HG03565 (cell line): ENCODE results near the gene DIPK1B.
"Not testable (repeated sequence)": the region's sequence is repeated elsewhere in the genome, so short reads cannot be mapped to it uniquely, and the experiment has no call there.

ENCODE experiments used
- ATAC-seq: cut with Tn5 transposase; IDR thresholded peaks from one replicate; pipeline ENCODE4 v1.9.1; 2021; ENCODE audit warnings: mild to moderate bottlenecking, moderate library complexity; ENCODE audit not compliant: unreplicated experiment

DIPK1B gene

DNA sequence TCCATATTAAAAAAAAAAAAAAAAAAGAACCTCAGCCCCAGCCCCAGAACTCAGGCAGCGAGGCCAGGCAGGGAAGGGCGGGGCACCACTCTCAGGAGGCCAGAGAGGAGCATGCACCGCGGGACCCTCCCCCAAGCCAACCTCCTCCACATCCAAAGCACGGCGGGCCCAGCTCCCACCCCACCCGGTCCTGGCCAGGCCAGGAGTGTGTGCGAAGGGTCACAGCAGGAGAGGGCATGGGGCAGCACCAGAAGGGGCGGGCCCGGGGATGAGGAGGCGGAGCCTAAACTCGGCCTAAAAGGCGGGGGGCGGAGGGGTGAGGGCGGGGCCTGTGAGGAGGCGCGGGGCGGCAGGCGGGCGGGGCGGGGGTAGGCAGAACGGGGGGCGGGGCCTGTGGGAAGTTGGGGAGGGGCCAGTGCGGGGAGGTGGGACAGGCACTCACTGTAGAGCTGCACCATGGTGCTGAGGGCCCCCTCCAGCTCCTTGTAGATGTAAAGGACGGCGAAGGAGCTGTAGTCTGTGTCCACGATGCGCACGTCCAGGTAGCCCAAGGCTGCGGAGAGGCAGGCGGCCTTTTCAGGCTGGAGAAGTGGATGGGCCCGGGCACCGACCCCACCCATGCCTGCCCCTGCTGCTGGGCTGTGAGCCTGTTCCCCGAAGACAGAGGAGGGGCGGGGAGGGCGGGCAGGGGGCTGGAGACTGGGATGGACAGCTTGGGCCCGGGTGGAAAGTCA, 50.7 kb downstream of the DIPK1B start:
- no peak for ATAC-seq

DNA sequence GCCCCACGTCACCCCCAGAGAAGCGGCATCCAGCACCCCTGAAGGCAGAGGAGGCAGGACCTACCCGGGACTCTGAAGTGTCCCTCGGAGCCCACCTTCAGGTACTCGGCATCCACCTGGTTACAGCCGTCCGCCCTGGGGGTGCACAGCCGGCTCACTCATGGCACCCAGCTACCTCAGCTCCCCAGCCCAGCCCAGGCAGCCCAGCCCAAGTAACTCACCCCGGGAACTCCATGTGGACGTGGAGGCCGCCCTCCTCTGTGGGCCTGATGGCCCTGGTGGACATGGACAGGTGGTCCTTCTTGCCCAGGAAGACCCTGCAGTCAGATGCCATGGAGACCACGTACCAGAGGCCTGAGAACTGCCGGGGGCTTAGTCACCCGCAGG, 51.3 kb downstream of the DIPK1B start:
- no peak for ATAC-seq

DNA sequence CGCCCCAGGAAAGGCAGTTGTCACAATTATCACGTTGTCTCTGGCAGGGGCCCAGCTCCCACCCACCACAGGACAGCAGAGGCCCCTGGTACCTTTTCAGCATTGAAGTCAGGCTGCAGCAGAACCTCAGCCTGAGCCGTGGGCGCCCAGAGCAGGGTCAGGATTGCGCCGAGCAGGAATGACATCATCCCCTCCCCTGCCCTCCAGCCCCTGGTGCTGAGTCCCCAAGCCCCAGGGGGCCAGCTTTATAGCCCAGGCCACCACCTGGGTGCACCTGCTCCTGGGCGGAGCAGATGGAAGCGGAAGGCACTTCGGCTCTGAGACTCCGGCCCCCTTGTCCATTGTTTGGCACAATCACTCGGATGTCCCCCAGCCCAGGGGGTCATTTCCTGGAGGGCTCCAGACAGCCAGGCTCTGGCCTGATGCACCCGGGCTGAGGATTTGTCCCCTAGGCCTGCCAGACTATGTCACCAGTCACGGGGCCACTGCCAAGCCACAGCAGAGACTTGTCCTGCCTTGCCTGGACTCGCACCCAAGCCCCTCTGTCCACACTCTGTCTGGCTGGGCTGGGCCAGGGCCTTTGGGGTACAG, 52.0 kb downstream of the DIPK1B start, which contains the start of gene LCN15:
TSS of gene LCN15 (minus strand) at position 218 of the 591 bp plus-strand sequence. CDS start at position 188, 30 bp downstream.
- ATAC-seq: no peak

DNA sequence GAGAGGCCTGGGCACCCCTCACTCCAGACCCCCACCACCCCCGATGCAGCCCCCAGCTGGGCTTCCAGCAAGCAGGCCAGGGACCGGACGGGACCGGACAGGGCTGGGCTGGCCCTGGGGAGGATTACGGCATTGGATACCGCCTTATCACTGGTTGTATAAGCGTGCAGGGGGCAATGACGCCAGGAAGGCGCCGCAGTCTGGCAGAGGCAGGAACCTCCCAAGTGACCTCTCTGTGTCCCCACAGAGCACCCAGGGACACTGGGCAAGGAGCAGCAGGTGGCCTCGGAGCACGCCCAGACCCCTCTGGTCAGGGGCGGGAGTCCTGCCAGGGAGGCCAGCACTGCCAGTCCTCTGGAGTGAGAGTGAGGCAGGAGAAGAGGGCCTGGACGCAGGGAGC, 52.7 kb downstream of the DIPK1B start:
- no peak for ATAC-seq

DNA sequence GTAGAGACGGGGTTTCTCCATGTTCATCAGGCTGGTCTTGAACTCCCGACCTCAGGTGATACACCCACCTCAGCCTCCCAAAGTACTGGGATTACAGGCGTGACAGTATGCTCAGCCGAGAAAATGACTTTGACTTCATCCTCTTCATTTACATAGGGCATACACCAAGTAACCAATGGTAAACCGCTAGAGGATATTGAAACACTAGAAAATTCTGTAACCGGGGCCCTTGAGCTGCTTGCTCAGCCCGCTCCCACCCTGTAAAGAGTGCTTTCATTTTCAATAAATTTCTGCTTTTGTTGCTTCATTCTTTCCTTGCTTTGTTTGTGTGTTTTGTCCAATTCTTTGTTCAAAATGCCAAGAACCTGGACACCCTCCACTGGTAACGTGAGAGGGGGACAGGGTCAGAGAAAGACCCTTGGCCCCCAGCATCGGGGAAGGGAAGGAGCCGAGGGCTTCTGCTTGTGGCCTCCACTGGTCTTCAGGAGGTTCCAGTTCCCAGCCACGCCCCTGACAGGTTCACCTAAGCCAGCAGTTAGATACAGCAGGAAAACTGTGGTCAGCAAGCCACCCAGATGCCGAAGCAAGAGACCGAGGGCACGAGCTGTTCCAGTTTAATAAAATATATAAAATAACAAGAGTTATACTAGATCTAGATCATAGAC, 53.5 kb downstream of the DIPK1B start:
- ATAC-seq: not testable (repeated sequence)

DNA sequence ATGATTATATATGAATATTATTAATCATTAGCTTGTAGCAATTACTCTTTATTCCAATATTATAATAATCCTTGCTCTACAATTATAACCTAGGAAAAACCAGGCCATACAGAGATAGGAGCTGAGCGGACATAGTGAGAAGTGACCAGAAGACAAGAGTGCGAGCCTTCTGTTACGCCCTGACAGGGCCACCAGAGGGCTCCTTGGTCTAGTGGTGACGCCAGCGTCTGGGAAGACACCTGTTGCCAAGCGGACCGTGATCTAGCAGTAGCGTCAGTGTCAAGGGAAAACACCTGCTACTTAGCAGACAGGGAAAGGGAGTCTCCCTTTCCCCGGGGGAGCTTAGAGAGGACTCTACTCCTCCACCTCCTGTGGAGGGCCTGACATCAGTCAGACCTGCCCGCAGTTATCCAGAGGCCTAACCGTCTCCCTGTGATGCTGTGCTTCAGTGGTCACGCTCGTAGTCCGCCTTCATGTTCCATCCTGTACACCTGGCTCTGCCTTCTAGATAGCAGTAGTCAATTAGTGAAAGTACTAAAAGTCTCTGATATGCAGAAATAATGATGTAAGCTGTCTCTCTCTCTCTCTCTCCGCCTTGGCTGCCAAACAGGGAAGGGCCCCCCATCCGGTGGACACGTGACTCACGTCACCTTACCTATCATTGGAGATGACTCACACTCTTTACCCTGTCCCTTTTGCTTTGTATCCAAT, 54.2 kb downstream of the DIPK1B start:
- ATAC-seq: not testable (repeated sequence)

DNA sequence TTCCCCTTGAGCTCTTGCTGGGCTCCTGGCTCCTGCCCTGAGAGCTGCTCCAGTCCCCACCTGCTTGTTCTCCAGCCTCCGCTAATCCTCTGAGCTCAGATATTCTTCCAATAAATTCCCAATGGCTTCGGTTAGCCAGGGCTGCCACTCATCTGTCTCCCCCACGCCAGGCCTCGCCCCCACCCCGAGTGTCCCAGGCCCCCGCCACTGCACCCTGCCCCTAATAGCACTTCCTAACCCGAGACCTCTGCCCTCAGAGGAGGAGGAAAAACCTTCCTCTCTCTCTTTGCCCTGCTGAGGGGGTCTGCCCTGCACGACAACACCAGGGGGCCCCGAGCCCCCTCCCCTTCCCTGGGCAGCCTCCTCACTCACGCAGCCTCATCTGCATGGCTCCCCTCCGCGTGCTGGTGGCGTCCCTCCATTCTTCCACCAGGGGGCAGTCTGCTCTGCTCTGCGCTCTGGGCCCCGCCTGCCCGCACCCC, 57.4 kb downstream of the DIPK1B start:
- no peak for ATAC-seq

DNA sequence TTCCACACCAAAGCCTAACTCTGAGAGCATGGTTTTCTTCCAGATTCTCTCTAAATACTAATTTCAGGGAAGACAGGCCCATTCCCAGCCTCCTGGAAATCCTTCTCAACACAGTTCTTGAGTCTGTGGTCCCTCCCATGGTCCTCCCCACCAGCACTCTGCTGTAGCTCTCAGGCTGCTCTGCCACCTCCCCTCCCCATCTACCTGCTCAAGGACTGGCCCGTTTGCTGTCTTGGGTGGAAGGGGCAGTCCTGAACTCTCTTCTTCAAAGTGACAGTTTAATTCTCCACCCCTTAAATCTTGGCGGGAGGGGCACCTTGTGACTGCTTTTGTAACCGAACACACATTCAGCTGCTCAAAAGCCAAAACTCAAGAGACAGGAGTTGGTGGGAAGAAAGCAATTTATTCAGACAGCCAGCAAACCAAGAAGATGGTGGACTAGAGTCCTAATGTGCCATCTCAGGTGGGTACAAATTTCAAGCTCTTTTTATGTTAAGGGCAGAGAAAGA, 59.6 kb downstream of the DIPK1B start:
- no peak for ATAC-seq

DNA sequence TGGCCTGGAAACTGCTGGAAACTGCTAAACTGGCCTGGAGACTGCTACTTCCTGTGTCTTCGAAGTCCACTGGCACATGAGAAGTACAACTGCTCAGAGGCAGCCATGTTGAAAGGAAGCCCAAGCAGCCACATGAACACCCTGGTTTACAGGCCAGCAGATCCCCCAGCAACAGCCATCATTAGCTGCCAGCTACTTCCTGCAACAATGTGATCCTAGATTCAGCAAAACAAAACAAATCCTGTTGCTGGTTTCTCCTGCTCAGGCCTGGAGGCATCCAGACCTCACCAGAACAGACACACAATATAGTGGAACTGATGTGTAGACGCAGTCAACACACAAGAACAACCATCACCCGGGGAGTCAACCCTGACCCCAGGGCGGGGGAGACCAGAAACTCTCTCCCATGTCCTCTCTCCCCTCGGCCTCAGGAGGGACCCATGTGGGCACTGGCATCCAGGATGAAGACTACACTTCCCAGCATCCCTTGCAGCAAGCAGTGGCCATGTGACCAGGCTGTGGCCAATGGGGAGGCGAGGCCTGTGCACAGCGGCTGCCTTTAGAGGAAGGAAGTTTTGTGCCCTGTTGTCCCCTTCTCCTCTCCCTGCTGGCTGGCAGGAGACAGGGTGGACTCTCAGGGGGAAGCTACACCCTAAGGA, 61.1 kb downstream of the DIPK1B start:
- no peak for ATAC-seq
